ENCODE results near the gene ADGRV1. TPM values are rescaled to one million over a fixed set of nuclear protein-coding genes. Genes with fewer than 3 reads are reported as not detected.
"Not testable (repeated sequence)": the region's sequence is repeated elsewhere in the genome, so short reads cannot be mapped to it uniquely, and the experiment has no call there.

Gene ADGRV1
- total RNA-seq, 2 donors from 2014 or later = 0.45 to 0.74 TPM

GRCh38 chr5:90561766-90562165 is 3.2 kb downstream of the ADGRV1 start:
- Mint-ChIP-seq H3K4me1 (peaks cover 7% of the 10 kb centered on the region), H3K4me3 (no peak overlapping the region), H3K9me3 (no peaks in the 10 kb centered on the region), H3K27ac (no peak overlapping the region), H3K27me3 (peaks cover 62% of the 10 kb centered on the region), H3K36me3 (ENCODE audit: low read depth) (no peaks in the 10 kb centered on the region)
- ATAC-seq (replicated peaks) = no peak

GRCh38 chr5:90562341-90562740 is 3.7 kb downstream of the ADGRV1 start:
- Mint-ChIP-seq H3K4me3 (no peak overlapping the region), H3K27me3 (peaks cover 56% of the 10 kb centered on the region), H3K27ac (no peak overlapping the region), H3K36me3 (ENCODE audit: low read depth) (no peaks in the 10 kb centered on the region), H3K9me3 (no peaks in the 10 kb centered on the region), H3K4me1 (peaks cover 7% of the 10 kb centered on the region)
- ATAC-seq (replicated peaks) = no peak

GRCh38 chr5:90563108-90563507 is 4.5 kb downstream of the ADGRV1 start:
- H3K9me3 Mint-ChIP-seq = no peaks in the 10 kb centered on the region
- ATAC-seq (replicated peaks) = no peak
- H3K27ac Mint-ChIP-seq = no peak overlapping the region
- peaks cover 49% of the 10 kb centered on the region for H3K27me3 Mint-ChIP-seq
- peaks cover 3% of the 10 kb centered on the region for H3K4me1 Mint-ChIP-seq
- H3K36me3 Mint-ChIP-seq (ENCODE audit: low read depth) = no peaks in the 10 kb centered on the region
- H3K4me3 Mint-ChIP-seq = no peak overlapping the region

GRCh38 chr5:90565491-90565890 is 6.9 kb downstream of the ADGRV1 start:
- no peak for ATAC-seq (replicated peaks)
- Mint-ChIP-seq H3K27ac (no peak overlapping the region), H3K27me3 (peaks cover 40% of the 10 kb centered on the region), H3K4me1 (no peaks in the 10 kb centered on the region), H3K4me3 (no peak overlapping the region), H3K36me3 (ENCODE audit: low read depth) (no peaks in the 10 kb centered on the region), H3K9me3 (no peaks in the 10 kb centered on the region)

- Mint-ChIP-seq H3K4me3 (no peak overlapping the region), H3K27ac (no peak overlapping the region), H3K9me3 (no peaks in the 10 kb centered on the region), H3K27me3 (peaks cover 31% of the 10 kb centered on the region), H3K4me1 (no peaks in the 10 kb centered on the region), H3K36me3 (ENCODE audit: low read depth) (no peaks in the 10 kb centered on the region)
- no peak for ATAC-seq (replicated peaks)
These were observed 10.5 kb downstream of the ADGRV1 start for GRCh38 chr5:90569084-90569483.

- Mint-ChIP-seq H3K4me3 (no peak overlapping the region), H3K27ac (no peak overlapping the region), H3K4me1 (no peaks in the 10 kb centered on the region), H3K36me3 (ENCODE audit: low read depth) (no peaks in the 10 kb centered on the region), H3K27me3 (peaks cover 28% of the 10 kb centered on the region), H3K9me3 (no peaks in the 10 kb centered on the region)
- no peak for ATAC-seq (replicated peaks)
These were observed 11.4 kb downstream of the ADGRV1 start for GRCh38 chr5:90570034-90570433.

- Mint-ChIP-seq H3K4me1 (no peaks in the 10 kb centered on the region), H3K9me3 (no peaks in the 10 kb centered on the region), H3K27me3 (peaks cover 24% of the 10 kb centered on the region), H3K36me3 (ENCODE audit: low read depth) (no peaks in the 10 kb centered on the region), H3K27ac (no peak overlapping the region), H3K4me3 (no peak overlapping the region)
- ATAC-seq (replicated peaks) = no peak
These were observed 12.7 kb downstream of the ADGRV1 start for GRCh38 chr5:90571147-90571773.

- H3K27me3 Mint-ChIP-seq = peaks cover 35% of the 10 kb centered on the region
- no peaks in the 10 kb centered on the region for H3K4me1 Mint-ChIP-seq
- H3K4me3 Mint-ChIP-seq = no peak overlapping the region
- H3K36me3 Mint-ChIP-seq (ENCODE audit: low read depth) = no peaks in the 10 kb centered on the region
- no peak for ATAC-seq (replicated peaks)
- H3K9me3 Mint-ChIP-seq = peaks cover 19% of the 10 kb centered on the region
- no peak overlapping the region for H3K27ac Mint-ChIP-seq
These were observed 17.1 kb downstream of the ADGRV1 start for GRCh38 chr5:90575712-90576111.

- Mint-ChIP-seq H3K9me3 (peaks cover 22% of the 10 kb centered on the region), H3K27me3 (peaks cover 36% of the 10 kb centered on the region)
- H3K4me1 Mint-ChIP-seq; H3K4me3 Mint-ChIP-seq; ATAC-seq (replicated peaks); H3K27ac Mint-ChIP-seq; H3K36me3 Mint-ChIP-seq (ENCODE audit: low read depth): not testable (repeated sequence)
These were observed 18.0 kb downstream of the ADGRV1 start for GRCh38 chr5:90576566-90576965.

GRCh38 chr5:90579905-90580304 is 21.3 kb downstream of the ADGRV1 start:
- not testable (repeated sequence) for H3K27ac Mint-ChIP-seq; H3K4me1 Mint-ChIP-seq; H3K36me3 Mint-ChIP-seq (ENCODE audit: low read depth); H3K4me3 Mint-ChIP-seq; ATAC-seq (replicated peaks)
- peaks cover 22% of the 10 kb centered on the region for H3K9me3 Mint-ChIP-seq
- H3K27me3 Mint-ChIP-seq = peaks cover 37% of the 10 kb centered on the region

GRCh38 chr5:90581956-90582355 is 23.4 kb downstream of the ADGRV1 start:
- H3K27ac Mint-ChIP-seq = no peak overlapping the region
- H3K27me3 Mint-ChIP-seq = peaks cover 49% of the 10 kb centered on the region
- no peaks in the 10 kb centered on the region for H3K36me3 Mint-ChIP-seq (ENCODE audit: low read depth)
- ATAC-seq (replicated peaks) = no peak
- no peaks in the 10 kb centered on the region for H3K4me1 Mint-ChIP-seq
- H3K4me3 Mint-ChIP-seq = no peak overlapping the region
- peaks cover 22% of the 10 kb centered on the region for H3K9me3 Mint-ChIP-seq

GRCh38 chr5:90585337-90585986 is 26.9 kb downstream of the ADGRV1 start:
- H3K36me3 Mint-ChIP-seq (ENCODE audit: low read depth) = no peaks in the 10 kb centered on the region
- H3K4me3 Mint-ChIP-seq = no peak overlapping the region
- no peaks in the 10 kb centered on the region for H3K4me1 Mint-ChIP-seq

GRCh38 chr5:90586469-90586868 is 27.9 kb downstream of the ADGRV1 start:
- Mint-ChIP-seq H3K4me3 (no peak overlapping the region), H3K4me1 (no peaks in the 10 kb centered on the region), H3K9me3 (no peaks in the 10 kb centered on the region), H3K27me3 (peaks cover 41% of the 10 kb centered on the region), H3K36me3 (ENCODE audit: low read depth) (no peaks in the 10 kb centered on the region), H3K27ac (no peak overlapping the region)
- ATAC-seq (replicated peaks) = no peak

More at GRCh38 chr5:90585337-90585986, 26.9 kb downstream of the ADGRV1 start:
- no peak overlapping the region for H3K27ac Mint-ChIP-seq
- H3K27me3 Mint-ChIP-seq = peaks cover 47% of the 10 kb centered on the region
- no peak for ATAC-seq (replicated peaks)
- peaks cover 6% of the 10 kb centered on the region for H3K9me3 Mint-ChIP-seq

GRCh38 chr5:90590170-90590569 is 31.6 kb downstream of the ADGRV1 start:
- H3K36me3 Mint-ChIP-seq (ENCODE audit: low read depth) = no peaks in the 10 kb centered on the region
- H3K4me3 Mint-ChIP-seq = no peak overlapping the region
- no peaks in the 10 kb centered on the region for H3K4me1 Mint-ChIP-seq
- no peak for ATAC-seq (replicated peaks)
- H3K9me3 Mint-ChIP-seq = no peaks in the 10 kb centered on the region
- no peak overlapping the region for H3K27ac Mint-ChIP-seq
- peaks cover 31% of the 10 kb centered on the region for H3K27me3 Mint-ChIP-seq

GRCh38 chr5:90593083-90593482 is 34.5 kb downstream of the ADGRV1 start:
- H3K27ac Mint-ChIP-seq; H3K36me3 Mint-ChIP-seq (ENCODE audit: low read depth); ATAC-seq (replicated peaks); H3K4me3 Mint-ChIP-seq; H3K9me3 Mint-ChIP-seq; H3K4me1 Mint-ChIP-seq: not testable (repeated sequence)
- peaks cover 16% of the 10 kb centered on the region for H3K27me3 Mint-ChIP-seq
